HEK293 (cell line): ENCODE data around the gene BCAS3.

Experiments used
- CTCF ChIA-PET: fragments of 350-600 bp; formaldehyde crosslinking; extraction: SDS; loops from one replicate; lab custom pipeline; 2021; ENCODE audit warnings: antibody characterized with exemption; lab: Yijun Ruan, JAX
- POLR2A ChIA-PET: fragments of 300-600 bp; formaldehyde crosslinking; extraction: SDS; loops from one replicate; lab custom pipeline; 2020; ENCODE audit warnings: antibody characterized with exemption, inconsistent platforms; lab: Yijun Ruan, JAX
- H3K27ac ChIP-seq: fragments of 200-500 bp; sonication (Bioruptor generic); 2 replicates; pipeline ENCODE4 v1.5.1; 2014; ENCODE audit warnings: low read depth, low read length, control low read depth, inconsistent platforms; ENCODE audit errors: extremely low read depth
- H3K36me3 ChIP-seq, 2 experiments: fragments of 200-500 bp in 1 of 2; sonication (Bioruptor generic) in 1 of 2; 1 replicate in 1 of 2; 2 replicates in 1 of 2; pipeline ENCODE4 v1.5.1; 2014 to 2017; ENCODE audit warnings: inconsistent platforms in 2 of 2, low read length in 2 of 2; ENCODE audit not compliant: control insufficient read depth in 2 of 2, insufficient read depth in 1 of 2
- H3K4me1 ChIP-seq: fragments of 200-500 bp; sonication (Bioruptor generic); 2 replicates; pipeline ENCODE4 v1.5.1; 2014; ENCODE audit warnings: mild to moderate bottlenecking, low read length, inconsistent platforms; ENCODE audit not compliant: control insufficient read depth, insufficient read depth
- H3K4me3 ChIP-seq: 2 replicates; pipeline ENCODE4 v1.5.1; 2011; ENCODE audit warnings: low read depth, mild to moderate bottlenecking, control low read depth, low read length, moderate library complexity
- H3K9me3 ChIP-seq: fragments of 200-500 bp; sonication (Bioruptor generic); 2 replicates; pipeline ENCODE4 v1.5.1; 2014; ENCODE audit warnings: low read depth, low read length, inconsistent platforms; ENCODE audit not compliant: control insufficient read depth, insufficient read depth
- EGR2 ChIP-seq: fragments of 450-650 bp; formaldehyde crosslinking; IDR thresholded peaks from 2 replicates; pipeline ENCODE4 v1.5.1; 2016; ENCODE audit warnings: low read depth, missing biosample characterization, missing genetic modification characterization
- KLF9 ChIP-seq: fragments of 450-650 bp; formaldehyde crosslinking; IDR thresholded peaks from 2 replicates; pipeline ENCODE4 v1.5.1; 2016; ENCODE audit warnings: missing biosample characterization, missing genetic modification characterization, low read depth
- OVOL3 ChIP-seq: fragments of 450-650 bp; formaldehyde crosslinking; IDR thresholded peaks from 2 replicates; pipeline ENCODE4 v1.5.1; 2016; ENCODE audit warnings: missing biosample characterization, missing genetic modification characterization
- REST ChIP-seq: fragments of 450-650 bp; formaldehyde crosslinking; IDR thresholded peaks from 2 replicates; pipeline ENCODE4 v1.5.1; 2016; ENCODE audit warnings: missing biosample characterization, missing genetic modification characterization
- SALL2 ChIP-seq: fragments of 450-650 bp; formaldehyde crosslinking; IDR thresholded peaks from 2 replicates; pipeline ENCODE4 v1.5.0; 2017; ENCODE audit warnings: missing biosample characterization, mild to moderate bottlenecking, missing genetic modification characterization, borderline replicate concordance
- SCRT1 ChIP-seq: fragments of 450-650 bp; formaldehyde crosslinking; IDR thresholded peaks from 2 replicates; pipeline ENCODE4 v1.5.1; 2016; ENCODE audit warnings: missing biosample characterization, missing genetic modification characterization, borderline replicate concordance
- SP7 ChIP-seq: fragments of 450-650 bp; formaldehyde crosslinking; IDR thresholded peaks from 2 replicates; pipeline ENCODE4 v1.5.1; 2016; ENCODE audit warnings: missing biosample characterization, missing genetic modification characterization
- TRIM28 ChIP-seq: IDR thresholded peaks from 2 replicates; pipeline ENCODE4 v1.6.1; 2011; ENCODE audit warnings: low read length, control low read depth, borderline replicate concordance
- WT1 ChIP-seq: fragments of 450-650 bp; formaldehyde crosslinking; IDR thresholded peaks from 2 replicates; pipeline ENCODE4 v1.5.1; 2016; ENCODE audit warnings: missing biosample characterization, missing genetic modification characterization
- ZNF112 ChIP-seq: fragments of 450-650 bp; formaldehyde crosslinking; IDR thresholded peaks from 2 replicates; pipeline ENCODE4 v1.5.0; 2017; ENCODE audit warnings: missing biosample characterization, missing genetic modification characterization
- ZNF175 ChIP-seq: fragments of 450-650 bp; formaldehyde crosslinking; IDR thresholded peaks from 2 replicates; pipeline ENCODE4 v1.5.1; 2016; ENCODE audit warnings: missing biosample characterization, missing genetic modification characterization
- ZNF24 ChIP-seq: fragments of 450-650 bp; formaldehyde crosslinking; IDR thresholded peaks from 2 replicates; pipeline ENCODE4 v1.5.1; 2016; ENCODE audit warnings: missing biosample characterization, missing genetic modification characterization
- ZNF248 ChIP-seq: fragments of 450-650 bp; formaldehyde crosslinking; IDR thresholded peaks from 2 replicates; pipeline ENCODE4 v1.5.1; 2017; ENCODE audit warnings: missing biosample characterization, missing genetic modification characterization
- ZNF341 ChIP-seq: fragments of 450-650 bp; formaldehyde crosslinking; IDR thresholded peaks from 2 replicates; pipeline ENCODE4; 2016; ENCODE audit warnings: low read depth, missing biosample characterization, missing genetic modification characterization
- ZNF37A ChIP-seq: fragments of 450-650 bp; IDR thresholded peaks from 2 replicates; pipeline ENCODE4 v1.5.1; 2018; ENCODE audit warnings: missing biosample characterization, missing genetic modification characterization
- ZNF433 ChIP-seq: fragments of 450-650 bp; formaldehyde crosslinking; IDR thresholded peaks from 2 replicates; pipeline ENCODE4 v1.5.1; 2016; ENCODE audit warnings: missing biosample characterization, missing genetic modification characterization, low read depth
- ZNF513 ChIP-seq: fragments of 450-650 bp; IDR thresholded peaks from 2 replicates; pipeline ENCODE4 v1.5.1; 2018; ENCODE audit warnings: missing biosample characterization, missing genetic modification characterization
- ZNF580 ChIP-seq: fragments of 450-650 bp; formaldehyde crosslinking; IDR thresholded peaks from 2 replicates; pipeline ENCODE4 v1.5.1; 2016; ENCODE audit warnings: missing biosample characterization, missing genetic modification characterization
- ZNF624 ChIP-seq: fragments of 450-650 bp; formaldehyde crosslinking; IDR thresholded peaks from 2 replicates; pipeline ENCODE4 v1.5.1; 2017; ENCODE audit warnings: missing biosample characterization, missing genetic modification characterization
- ZNF629 ChIP-seq: fragments of 450-650 bp; formaldehyde crosslinking; IDR thresholded peaks from 2 replicates; pipeline ENCODE4 v1.5.1; 2017; ENCODE audit warnings: missing biosample characterization, missing genetic modification characterization
- ZNF654 ChIP-seq: fragments of 450-650 bp; formaldehyde crosslinking; IDR thresholded peaks from 2 replicates; pipeline ENCODE4 v1.5.1; 2016; ENCODE audit warnings: low read depth, missing biosample characterization, missing genetic modification characterization
- ZNF677 ChIP-seq: fragments of 450-650 bp; IDR thresholded peaks from 2 replicates; pipeline ENCODE4 v1.5.0; 2018; ENCODE audit warnings: missing biosample characterization, mild to moderate bottlenecking, missing genetic modification characterization, moderate library complexity

BCAS3 gene

GRCh38 chr17:60743282-60743681 is 65.6 kb downstream of the BCAS3 start:
- no peaks in the 10 kb centered on the region for H3K9me3 ChIP-seq
- ChIA-PET POLR2A (no interaction called here), CTCF (interaction anchor here (3.3 to 3.5 kb wide), 2 partner anchors 23 to 228 kb away, joined by 16 to 19 read pairs; no protein-coding TSS in a partner anchor)
- no peaks in the 10 kb centered on the region for H3K36me3 ChIP-seq
- H3K27ac ChIP-seq = no peak overlapping the region
- no peak overlapping the region for H3K4me3 ChIP-seq
- TF ChIP-seq ZNF677 (tag by site-specific recombination) (no peak), ZNF24 (tag by site-specific recombination) (no peak), OVOL3 (no peak), ZNF629 (tag by site-specific recombination) (no peak), SP7 (no peak), SALL2 (tag by site-specific recombination) (no peak), TRIM28 (no peak)
- 0 out of 2 replicates have a peak, but pooled peaks cover 4% of the 10 kb centered on the region for H3K4me1 ChIP-seq

- no peak overlapping the region for H3K27ac ChIP-seq
- CTCF ChIA-PET = interaction anchor here (0.7 to 3.5 kb wide), 3 partner anchors 23 to 227 kb away, joined by 4 to 19 read pairs (median 16); no protein-coding TSS in a partner anchor
- H3K9me3 ChIP-seq = no peaks in the 10 kb centered on the region
- POLR2A ChIA-PET = no interaction called here
- H3K36me3 ChIP-seq = no peaks in the 10 kb centered on the region
- peak overlapping the region; percentile 1 for H3K4me3 ChIP-seq
- 0 out of 2 replicates have a peak, but pooled peaks cover 4% of the 10 kb centered on the region for H3K4me1 ChIP-seq
- TF ChIP-seq ZNF580 (tag by site-specific recombination) = no peak
- TF ChIP-seq ZNF112 (tag by site-specific recombination) = no peak
- TF ChIP-seq REST (tag by site-specific recombination) = no peak
Measured at GRCh38 chr17:60743799-60744198, 66.1 kb downstream of the BCAS3 start.

- Histone ChIP-seq H3K4me3 (no peak overlapping the region), H3K9me3 (no peaks in the 10 kb centered on the region), H3K27ac (no peak overlapping the region), H3K36me3 (no peaks in the 10 kb centered on the region), H3K4me1 (0 out of 2 replicates have a peak, but pooled peaks cover 4% of the 10 kb centered on the region)
- TF ChIP-seq ZNF433 (tag by site-specific recombination) (no peak), WT1 (tag by site-specific recombination) (no peak), ZNF624 (tag by site-specific recombination) (no peak)
- POLR2A ChIA-PET = no interaction called here
- CTCF ChIA-PET = interaction anchor here (0.7 to 3.5 kb wide), 4 partner anchors 20 to 227 kb away, joined by 3 to 19 read pairs (median 10); no protein-coding TSS in a partner anchor
Measured at GRCh38 chr17:60744355-60744966, 66.8 kb downstream of the BCAS3 start.

GRCh38 chr17:60745544-60745943 is 67.9 kb downstream of the BCAS3 start:
- no peaks in the 10 kb centered on the region for H3K36me3 ChIP-seq
- H3K4me3 ChIP-seq = no peak overlapping the region
- no peaks in the 10 kb centered on the region; the same call in 1 of the 2 replicates for H3K9me3 ChIP-seq
- 0 out of 2 replicates have a peak, but pooled peaks cover 4% of the 10 kb centered on the region for H3K4me1 ChIP-seq
- ChIA-PET POLR2A (no interaction called here), CTCF (interaction anchor here (3.3 to 3.5 kb wide), 2 partner anchors 25 to 226 kb away, joined by 16 to 19 read pairs; no protein-coding TSS in a partner anchor)
- H3K27ac ChIP-seq = no peak overlapping the region
- peak; percentile 17; the same call in 1 of the 2 replicates for TF ChIP-seq ZNF654 (tag by site-specific recombination)
- TF ChIP-seq ZNF341 (tag by site-specific recombination) = no peak
- no peak for TF ChIP-seq ZNF175 (tag by site-specific recombination)
- TF ChIP-seq ZNF248 (tag by site-specific recombination) = no peak
- TF ChIP-seq SCRT1 (tag by site-specific recombination) = no peak
- no peak for TF ChIP-seq ZNF513 (tag by site-specific recombination)
- no peak for TF ChIP-seq EGR2 (tag by site-specific recombination)
- no peak for TF ChIP-seq KLF9 (tag by site-specific recombination)
- no peak for TF ChIP-seq ZNF37A (tag by site-specific recombination)
